HEK293 (cell line): ENCODE data around the gene C1QTNF1.

Experiments used
- SCRT1 ChIP-seq: fragments of 450-650 bp; formaldehyde crosslinking; IDR thresholded peaks from 2 replicates; pipeline ENCODE4 v1.5.1; 2016; ENCODE audit warnings: missing biosample characterization, missing genetic modification characterization, borderline replicate concordance
- ZNF121 ChIP-seq: fragments of 450-650 bp; formaldehyde crosslinking; IDR thresholded peaks from 2 replicates; pipeline ENCODE4 v1.5.1; 2016; ENCODE audit warnings: missing biosample characterization, missing genetic modification characterization
- ZNF2 ChIP-seq: fragments of 450-650 bp; formaldehyde crosslinking; IDR thresholded peaks from 2 replicates; pipeline ENCODE4 v1.5.1; 2016; ENCODE audit warnings: missing biosample characterization, missing genetic modification characterization
- ZNF248 ChIP-seq: fragments of 450-650 bp; formaldehyde crosslinking; IDR thresholded peaks from 2 replicates; pipeline ENCODE4 v1.5.1; 2017; ENCODE audit warnings: missing biosample characterization, missing genetic modification characterization
- ZNF362 ChIP-seq: fragments of 450-650 bp; formaldehyde crosslinking; IDR thresholded peaks from 2 replicates; pipeline ENCODE4 v1.5.1; 2016; ENCODE audit warnings: missing biosample characterization, missing genetic modification characterization
- TF ChIP-seq, protein P1 (sequence below): sonication (generic); formaldehyde crosslinking; IDR thresholded peaks from 2 replicates; pipeline ENCODE4 v1.8.1; 2022; ENCODE audit warnings: mild to moderate bottlenecking, moderate library complexity, missing genetic modification reagents

DNA sequence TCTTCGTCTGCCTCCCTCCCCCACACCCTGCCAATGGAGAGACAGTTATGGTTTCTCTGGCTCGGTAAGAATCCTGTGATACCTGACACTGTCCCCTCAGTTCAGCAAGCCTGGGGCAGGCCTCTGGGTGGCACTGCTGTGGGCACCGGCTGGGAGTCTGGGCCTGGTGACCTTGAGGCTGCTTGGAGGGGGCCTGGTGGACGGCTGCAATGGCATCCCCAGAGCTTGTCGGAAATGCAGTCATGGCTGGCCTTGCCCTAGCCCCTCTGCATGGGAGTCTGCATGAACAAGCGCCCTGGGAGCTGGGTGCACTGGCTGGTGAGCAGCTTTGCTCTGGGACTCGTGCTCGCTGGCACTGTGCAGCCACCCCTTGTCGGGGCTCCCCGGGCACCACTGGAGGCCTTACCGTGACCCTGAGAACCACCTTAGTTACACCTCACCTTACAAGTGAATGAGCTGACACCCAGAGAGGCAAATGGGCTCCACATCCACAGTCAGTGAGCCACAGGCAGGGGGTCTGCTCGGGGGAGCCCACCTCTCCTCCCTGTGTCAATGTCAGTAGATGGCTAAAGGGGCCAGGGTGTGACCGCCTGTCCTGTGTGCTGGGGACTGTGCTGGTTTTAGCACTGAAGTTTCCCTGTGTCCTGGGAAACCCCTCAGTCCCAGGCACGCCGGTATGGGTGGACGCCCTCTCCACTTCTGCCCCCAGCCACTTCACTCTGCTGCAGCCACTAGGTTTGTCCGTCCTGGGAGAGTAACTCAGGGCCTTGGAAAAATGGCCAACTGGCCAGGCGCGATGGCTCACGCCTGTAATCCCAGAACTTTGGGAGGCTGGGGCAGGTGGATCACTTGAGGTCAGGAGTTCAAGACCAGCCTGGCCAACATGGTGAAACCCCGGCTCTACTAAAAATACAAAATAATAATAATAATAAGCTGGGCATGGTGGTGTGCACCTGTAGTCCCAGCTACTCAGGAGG, 45.7 kb upstream of the C1QTNF1 start:
- TF ChIP-seq ZNF362 (tag by site-specific recombination) (no peak), ZNF2 (tag by site-specific recombination) (no peak), SCRT1 (tag by site-specific recombination) (no peak), ZNF121 (tag by site-specific recombination) (no peak), ZNF248 (no peak)
- TF ChIP-seq, protein P1, sequence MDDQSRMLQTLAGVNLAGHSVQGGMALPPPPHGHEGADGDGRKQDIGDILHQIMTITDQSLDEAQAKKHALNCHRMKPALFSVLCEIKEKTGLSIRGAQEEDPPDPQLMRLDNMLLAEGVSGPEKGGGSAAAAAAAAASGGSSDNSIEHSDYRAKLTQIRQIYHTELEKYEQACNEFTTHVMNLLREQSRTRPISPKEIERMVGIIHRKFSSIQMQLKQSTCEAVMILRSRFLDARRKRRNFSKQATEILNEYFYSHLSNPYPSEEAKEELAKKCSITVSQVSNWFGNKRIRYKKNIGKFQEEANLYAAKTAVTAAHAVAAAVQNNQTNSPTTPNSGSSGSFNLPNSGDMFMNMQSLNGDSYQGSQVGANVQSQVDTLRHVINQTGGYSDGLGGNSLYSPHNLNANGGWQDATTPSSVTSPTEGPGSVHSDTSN (CRISPR knock-in tag) = no peak
